ENCODE data around the gene TBC1D4.
"Not testable (repeated sequence)": the region's sequence is repeated elsewhere in the genome, so short reads cannot be mapped to it uniquely, and the experiment has no call there.

DNA sequence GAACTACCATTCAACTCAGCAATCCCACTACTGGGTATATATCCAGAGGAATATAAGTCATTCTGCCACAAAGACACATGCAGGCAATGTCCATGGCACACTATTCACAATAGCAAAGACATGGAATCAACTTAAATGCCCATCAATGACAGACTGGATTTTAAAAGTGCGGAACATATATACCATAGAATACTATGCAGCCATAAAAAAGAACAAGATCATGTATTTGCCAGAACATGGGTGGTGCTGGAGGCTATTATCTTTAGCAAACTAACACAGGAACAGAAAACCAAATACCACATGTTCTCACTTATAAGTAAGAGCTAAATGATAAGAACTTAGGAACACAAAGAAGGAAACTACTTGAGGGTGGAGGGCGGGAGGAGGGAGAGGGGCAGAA, 47.8 kb downstream of the TBC1D4 start:
- TF ChIP-seq HDGF (IDR thresholded peaks at IDR 0.05; ENCODE audit: borderline replicate concordance); BHLHE40 (IDR thresholded peaks at IDR 0.05; ENCODE audit: borderline replicate concordance); L3MBTL2 (conservative IDR thresholded peaks at IDR 0.05): not testable (repeated sequence)

All from HEK293T (cell line).